Right ventricle myocardium superior (tissue), 1 donor: ENCODE results near the gene OR7G2. TPM values are rescaled to one million over a fixed set of nuclear protein-coding genes. Genes with fewer than 3 reads are reported as not detected.
"Not testable (repeated sequence)": the region's sequence is repeated elsewhere in the genome, so short reads cannot be mapped to it uniquely, and the experiment has no call there.

ENCODE experiments used
- ATAC-seq: fragments of 200-7000 bp; cut with Tn5 transposase; one replicate; pipeline ENCODE4 v1.9.1; 2020; ENCODE audit warnings: mild to moderate bottlenecking; ENCODE audit not compliant: poor library complexity
- DNase-seq: peaks from one replicate; pipeline ENCODE4 v3.0.0-alpha.2; 2020
- intact Hi-C: fragments of 100-400 bp; cut with DNase I; formaldehyde crosslinking; loops from one replicate; pipeline ENCODE4 v1.11.2; 2022
- total RNA-seq: library from RNA; stranded (reverse); fragmentation: NEBNext Ultra II Directional; extraction: Animal tissue kit (Norgen Biotek cat#: 25700); gene quantifications from one replicate; pipeline ENCODE4 v1.2.1, GENCODE V29; 2021
- donor health status: DM: no; HTN: yes; CAD: no; lungs with severe emphysema.

The OR7G2 gene
- total RNA-seq, 1 donor from 2014 or later = not detected

GRCh38 chr19:9078651-9079050 lies 28.6 kb downstream of the OR7G2 start:
- intact Hi-C loops = loop anchor here (2.0 kb wide), 1 partner anchor 424 kb away; no protein-coding TSS in a partner anchor
- no peak for DNase-seq
- no peak for ATAC-seq

DNA sequence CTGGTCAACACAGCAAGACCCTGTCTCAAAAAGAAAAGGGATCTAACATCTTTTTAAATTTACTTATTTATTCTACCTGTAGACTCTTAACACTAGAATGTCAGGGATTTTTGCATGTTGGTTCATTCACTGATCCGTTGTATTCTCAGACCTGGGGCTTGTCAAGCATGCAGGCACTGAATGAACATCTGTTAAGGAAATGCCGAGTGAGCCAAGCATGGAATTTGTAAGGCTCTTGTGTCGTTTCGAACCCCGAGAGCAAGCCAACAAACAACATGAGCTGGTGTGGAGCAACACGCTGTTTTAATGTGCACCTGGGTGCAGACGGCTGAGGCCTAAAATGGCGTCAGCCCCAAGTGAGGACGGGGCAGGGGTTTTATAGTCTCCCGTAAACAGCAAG lies 30.4 kb downstream of the OR7G2 start:
- DNase-seq (no peak), ATAC-seq (no peak)
- intact Hi-C loops = no loop called here

DNA sequence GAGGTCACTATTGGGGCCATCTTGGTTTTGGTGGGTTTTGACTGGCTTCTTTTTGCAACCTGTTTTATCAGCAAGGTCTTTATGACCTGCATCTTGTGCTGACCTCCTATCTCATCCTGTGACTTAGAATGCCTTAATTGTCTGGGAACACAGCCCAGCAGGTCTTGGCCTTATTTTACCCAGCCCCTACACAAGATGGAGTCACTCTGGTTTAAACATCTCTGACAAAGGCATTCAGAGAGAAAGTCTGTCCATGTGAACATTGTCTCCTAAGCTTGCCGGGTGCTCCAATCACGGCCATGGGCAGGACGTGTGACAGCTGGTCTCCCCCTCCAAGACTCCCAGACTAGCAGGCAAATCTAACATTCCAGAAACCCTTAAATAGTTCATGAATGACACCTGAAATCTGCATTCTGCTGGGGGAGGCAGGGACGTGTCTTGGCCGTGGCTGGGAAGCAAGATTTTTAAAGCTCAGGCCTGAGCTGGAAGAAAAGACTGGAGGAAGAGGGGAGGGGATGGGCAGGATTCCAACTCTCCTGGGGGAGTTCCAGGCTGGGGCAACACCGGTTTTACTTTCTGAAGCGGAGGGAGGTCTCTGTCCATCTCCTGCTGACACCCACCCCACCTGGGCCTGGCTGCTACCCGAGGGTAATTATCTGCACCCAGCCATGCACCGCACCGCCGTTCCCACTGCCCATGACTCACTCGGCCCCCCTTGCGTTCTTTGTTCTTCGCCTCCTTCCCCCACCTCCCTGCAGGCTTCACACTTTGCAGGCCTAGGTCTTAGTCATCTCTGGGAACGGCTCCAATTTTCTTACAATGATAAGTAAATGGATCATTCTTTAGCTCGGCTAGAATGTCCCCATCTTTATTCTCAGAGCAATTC lies 32.0 kb downstream of the OR7G2 start:
- peak; percentile 85 for ATAC-seq
- intact Hi-C loops = no loop called here
- DNase-seq = peak; percentile 68

DNA sequence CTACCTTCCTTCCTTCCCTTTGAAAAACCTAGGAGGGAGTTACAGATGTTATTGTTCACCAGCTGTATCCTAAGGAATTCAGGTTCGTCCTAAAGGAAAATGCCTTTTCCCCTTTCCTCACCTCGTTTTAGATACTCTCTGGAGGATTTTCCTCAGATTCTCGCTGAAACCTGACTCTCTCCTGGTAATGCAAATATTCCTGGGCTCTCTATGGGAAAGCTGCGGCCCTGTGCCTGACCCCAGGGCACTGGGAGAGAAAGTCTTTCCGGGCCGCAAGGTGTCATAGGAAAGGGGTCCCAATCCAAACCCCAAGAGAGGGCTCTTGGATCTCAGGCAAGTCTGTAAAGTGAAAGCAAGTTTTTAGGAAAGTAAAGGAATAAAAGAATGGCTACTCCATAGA lies 33.5 kb downstream of the OR7G2 start:
- intact Hi-C loops = no loop called here
- DNase-seq = no peak
- ATAC-seq = no peak

- DNase-seq, intact Hi-C loops, ATAC-seq: not testable (repeated sequence)
Observed at GRCh38 chr19:9071720-9072119, 35.6 kb downstream of the OR7G2 start.

DNA sequence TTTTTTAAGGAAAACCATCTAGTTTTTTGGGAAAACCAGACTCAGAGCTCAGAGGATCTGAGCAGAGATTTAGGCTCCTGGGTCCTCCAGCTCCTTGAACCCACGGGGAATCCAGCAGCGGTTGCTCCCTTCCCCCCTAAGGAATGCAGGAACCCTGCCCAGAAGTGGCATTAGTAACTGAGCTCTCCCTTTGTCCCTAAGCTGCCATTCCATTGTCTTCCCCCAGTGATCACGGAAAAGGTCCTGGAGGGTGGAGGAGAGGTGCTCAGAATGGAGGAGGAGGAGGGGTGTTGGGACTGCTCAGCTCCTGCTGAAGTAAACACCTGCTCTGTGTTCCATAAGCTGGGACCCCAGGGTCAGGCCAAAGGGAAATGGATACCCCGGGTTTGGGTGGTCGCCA lies 37.2 kb downstream of the OR7G2 start:
- ATAC-seq = no peak
- intact Hi-C loops = no loop called here
- no peak for DNase-seq

DNA sequence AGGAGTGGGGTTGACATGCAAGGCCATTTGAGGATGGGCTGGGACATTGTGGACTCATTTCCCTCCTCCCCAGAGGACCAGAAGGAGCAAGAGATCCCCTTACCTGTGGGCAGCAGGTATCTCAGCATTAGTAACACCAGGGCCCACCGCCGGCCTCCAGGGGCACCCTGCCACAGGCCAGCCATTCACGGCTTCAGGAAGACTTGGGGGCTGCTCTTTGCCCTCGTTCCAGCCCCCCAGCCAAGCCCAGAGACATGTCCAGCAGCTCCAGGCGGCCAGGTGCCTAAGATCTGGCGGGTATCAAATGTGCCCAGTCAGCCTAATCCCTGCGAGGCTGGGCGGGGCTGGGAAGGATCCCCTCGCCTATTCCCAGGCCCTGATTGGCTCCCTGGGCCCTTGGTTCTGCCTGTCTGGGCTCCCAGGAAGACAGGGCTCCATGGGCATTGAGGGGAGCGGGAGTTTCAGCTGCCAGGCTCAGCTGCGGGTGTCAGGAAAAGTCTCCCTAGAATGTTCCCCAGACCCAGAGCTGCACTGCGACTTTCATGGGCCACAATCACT lies 41.7 kb downstream of the OR7G2 start:
- DNase-seq = no peak
- ATAC-seq = no peak
- intact Hi-C loops = no loop called here

DNA sequence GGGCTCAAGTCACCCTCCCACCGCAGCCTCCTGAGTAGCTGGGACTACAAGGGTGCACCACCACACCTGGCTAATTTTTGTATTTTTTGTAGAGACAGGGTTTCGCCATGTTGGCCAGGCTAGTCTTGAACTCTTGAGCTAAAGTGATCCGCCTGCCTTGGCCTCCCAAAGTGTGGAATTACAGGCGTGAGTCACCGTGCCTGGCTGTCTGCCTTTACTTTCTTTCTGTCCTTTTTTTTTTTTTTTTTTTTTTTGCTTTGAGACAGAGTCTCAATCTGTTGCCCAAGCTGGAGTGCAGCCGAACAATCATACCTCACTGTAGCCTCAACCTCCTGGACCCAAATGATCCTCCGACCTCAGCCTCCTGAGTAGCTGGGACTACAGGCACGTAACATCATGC lies 45.4 kb downstream of the OR7G2 start:
- no peak for ATAC-seq
- no peak for DNase-seq
- intact Hi-C loops = no loop called here

- intact Hi-C loops = no loop called here
- ATAC-seq = no peak
- no peak for DNase-seq
Observed at GRCh38 chr19:9060564-9061340, 46.5 kb downstream of the OR7G2 start.

GRCh38 chr19:9058905-9059667 lies 48.2 kb downstream of the OR7G2 start:
- no peak for DNase-seq
- no peak for ATAC-seq
- intact Hi-C loops = no loop called here

DNA sequence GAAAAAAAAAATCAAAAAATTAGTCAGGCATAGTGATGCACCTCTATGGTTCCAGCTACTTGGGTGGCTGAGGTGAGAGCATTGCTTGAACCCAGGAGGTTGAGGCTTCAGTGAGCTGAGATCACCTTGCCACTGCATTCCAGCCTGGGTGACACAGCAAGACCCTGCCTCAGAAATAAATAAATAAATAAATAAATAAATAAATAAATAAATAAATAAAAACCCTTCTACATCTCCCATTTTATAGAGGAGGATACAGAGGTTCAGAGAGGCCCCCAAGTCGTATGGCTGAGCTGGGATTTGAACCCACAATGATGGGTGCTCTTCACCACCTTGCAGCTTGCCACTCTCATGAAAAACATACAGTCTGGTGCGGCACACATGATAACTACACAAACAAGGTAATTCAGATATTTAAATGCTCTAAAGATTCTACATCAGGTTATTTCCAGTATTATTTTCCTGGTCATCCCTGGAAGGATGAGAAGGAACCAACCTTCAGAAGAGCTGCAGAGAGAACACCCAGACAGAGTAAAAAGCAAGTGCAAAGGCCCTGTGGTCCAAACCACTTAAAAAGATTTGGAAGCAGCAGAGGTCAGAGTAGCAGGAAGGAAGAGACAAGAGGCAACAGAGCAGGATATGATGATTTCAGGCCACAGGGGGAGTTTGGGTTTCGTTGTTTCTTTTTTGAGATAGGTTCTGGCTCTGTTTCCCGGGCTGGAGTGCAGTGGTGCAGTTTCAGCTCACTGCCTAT lies 49.6 kb downstream of the OR7G2 start:
- ATAC-seq (no peak), DNase-seq (no peak)
- intact Hi-C loops = no loop called here

DNA sequence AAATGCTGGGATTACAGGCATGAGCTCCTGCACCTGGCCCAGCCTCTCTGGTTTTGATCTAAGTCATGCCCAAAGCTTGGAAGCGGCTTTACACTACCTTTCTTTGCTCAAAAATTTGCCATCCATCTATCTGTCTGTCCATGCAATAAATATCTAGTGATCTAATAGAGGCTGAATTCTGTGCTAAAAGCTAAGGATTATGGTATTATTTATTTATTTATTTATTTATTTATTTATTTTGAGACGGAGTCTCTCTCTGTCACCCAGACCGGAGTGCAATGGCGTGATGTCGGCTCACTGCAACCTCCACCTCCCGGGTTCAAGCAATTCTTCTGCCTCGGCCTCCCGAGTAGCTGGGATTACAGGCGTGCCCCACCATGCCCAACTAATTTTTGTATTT lies 51.1 kb downstream of the OR7G2 start:
- ATAC-seq, intact Hi-C loops, DNase-seq: not testable (repeated sequence)

GRCh38 chr19:9054765-9055164 lies 52.5 kb downstream of the OR7G2 start:
- intact Hi-C loops = no loop called here
- ATAC-seq (no peak), DNase-seq (no peak)

GRCh38 chr19:9054207-9054606 lies 53.1 kb downstream of the OR7G2 start:
- intact Hi-C loops = no loop called here
- ATAC-seq (no peak), DNase-seq (no peak)

- ATAC-seq, DNase-seq, intact Hi-C loops: not testable (repeated sequence)
Observed at GRCh38 chr19:9053674-9054073, 53.6 kb downstream of the OR7G2 start.

GRCh38 chr19:9052894-9053293 lies 54.4 kb downstream of the OR7G2 start:
- intact Hi-C loops = no loop called here
- ATAC-seq (no peak), DNase-seq (no peak)
